Pancreas (tissue), 10 donors: ENCODE data around the gene TMC1. TPM values are rescaled to one million over a fixed set of nuclear protein-coding genes. Genes with fewer than 3 reads are reported as not detected.

Experiments
- ATAC-seq, 4 donors: fragments of 200-7000 bp; cut with Tn5 transposase; one replicate each; pipeline versions ENCODE4 v1.8.0 to v1.9.1; 2020; ENCODE audit warnings: mild to moderate bottlenecking in 4 of 4, moderate library complexity in 4 of 4
- DNase-seq, 6 donors: peaks; one replicate each; pipeline ENCODE4 v3.0.0-alpha.2; 2020
- FAIRE-seq: peaks from 2 replicates; lab custom pipeline; 2012; peaks lifted over from hg19 to GRCh38; lab: Jason Lieb, UNC
- H3K27ac ChIP-seq, 4 donors: fragments of 200-600 bp; sonication (generic); 1 replicate in 3 of 4; 2 replicates in 1 of 4; pipeline versions ENCODE4 v1.5.0 to v1.8.0; 2020
- H3K27me3 ChIP-seq, 4 donors: fragments of 200-600 bp; one replicate each; pipeline ENCODE4 v1.8.0; 2021
- H3K36me3 ChIP-seq, 3 donors: fragments of 200-600 bp; sonication (generic) in 1 of 3; one replicate each; pipeline versions ENCODE4 v1.5.0 to v1.8.0; 2020 to 2021
- H3K4me1 ChIP-seq, 3 donors: fragments of 200-600 bp; one replicate each; pipeline ENCODE4 v1.8.0; 2021
- H3K4me3 ChIP-seq, 4 donors: fragments of 200-600 bp; sonication (generic) in 2 of 4; one replicate each; pipeline versions ENCODE4 v1.5.0 to v1.8.0; 2020 to 2021
- H3K9me3 ChIP-seq, 4 donors: fragments of 200-600 bp; one replicate each; pipeline ENCODE4 v1.8.0; 2021
- WGBS, 2 donors: extraction: QIAGEN DNeasy Blood & Tissue Kit; methylation state at CpG; one replicate each; pipeline ENCODE4 v1.1.7; 2013; 5-methylcytosine and 5-hydroxymethylcytosine counted together
- intact Hi-C, 3 donors: fragments of 100-400 bp; cut with DNase I; formaldehyde crosslinking; loops; one replicate each; pipeline versions ENCODE4 v1.11.1 to v1.14.2; 2022
- polyA plus RNA-seq, 2 donors: library from polyadenylated mRNA; stranded (reverse); fragments of 200-250 nt; gene quantifications; one replicate each; pipeline ENCODE4 v1.2.3, GENCODE V29; 2013
- total RNA-seq, 6 donors: library from RNA; stranded (reverse); fragmentation: NEBNext Ultra II Directional in 4 of 6; extraction: Animal tissue kit (Norgen Biotek cat#: 25700) in 4 of 6; gene quantifications; one replicate each; pipeline versions ENCODE4 v1.2.1 to v1.2.4, GENCODE V29; 2021 to 2023
- TF ChIP-seq, protein P1 (sequence below), 4 donors: fragments of 200-600 bp; sonication (generic) in 3 of 4; IDR thresholded peaks; one replicate each; pipeline versions ENCODE4 v1.5.0 to v1.8.0; 2021; ENCODE audit warnings: antibody characterized with exemption in 4 of 4
- donor health status: healthy with polysubstance abuse.
- donor health status: DM: no; HTN: no; CAD: no; lungs with moderate emphysema.
- donor health status: DM: no; HTN: no; CAD: no.
- donor health status: control.
- donor health status: control.
- donor health status: Bipolar disorder and iron deficiency.
- donor health status: DM: yes; HTN: yes; CAD: no.
- donor health status: DM: no; HTN: no; CAD: no.
- donor health status: DM: no; HTN: no; CAD: no.
- donor health status: DM: yes; HTN: yes; CAD: no.

The TMC1 gene
- total and polyA plus RNA-seq, 8 donors = not detected

GRCh38 chr9:72773570-72773969 lies 252.2 kb downstream of the TMC1 start:
- Histone ChIP-seq H3K4me3 (no peak overlapping the region), H3K36me3 (no peaks in the 10 kb centered on the region), H3K4me1 (no peaks in the 10 kb centered on the region), H3K27me3 (no peaks in the 10 kb centered on the region), H3K9me3 (no peaks in the 10 kb centered on the region), H3K27ac (no peak overlapping the region)
- intact Hi-C loops = no loop called here
- TF ChIP-seq, protein P1, sequence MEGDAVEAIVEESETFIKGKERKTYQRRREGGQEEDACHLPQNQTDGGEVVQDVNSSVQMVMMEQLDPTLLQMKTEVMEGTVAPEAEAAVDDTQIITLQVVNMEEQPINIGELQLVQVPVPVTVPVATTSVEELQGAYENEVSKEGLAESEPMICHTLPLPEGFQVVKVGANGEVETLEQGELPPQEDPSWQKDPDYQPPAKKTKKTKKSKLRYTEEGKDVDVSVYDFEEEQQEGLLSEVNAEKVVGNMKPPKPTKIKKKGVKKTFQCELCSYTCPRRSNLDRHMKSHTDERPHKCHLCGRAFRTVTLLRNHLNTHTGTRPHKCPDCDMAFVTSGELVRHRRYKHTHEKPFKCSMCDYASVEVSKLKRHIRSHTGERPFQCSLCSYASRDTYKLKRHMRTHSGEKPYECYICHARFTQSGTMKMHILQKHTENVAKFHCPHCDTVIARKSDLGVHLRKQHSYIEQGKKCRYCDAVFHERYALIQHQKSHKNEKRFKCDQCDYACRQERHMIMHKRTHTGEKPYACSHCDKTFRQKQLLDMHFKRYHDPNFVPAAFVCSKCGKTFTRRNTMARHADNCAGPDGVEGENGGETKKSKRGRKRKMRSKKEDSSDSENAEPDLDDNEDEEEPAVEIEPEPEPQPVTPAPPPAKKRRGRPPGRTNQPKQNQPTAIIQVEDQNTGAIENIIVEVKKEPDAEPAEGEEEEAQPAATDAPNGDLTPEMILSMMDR (IDR thresholded peaks at IDR 0.05) = no peak
- 54 to 62% methylated on average over 2 of the region's 2 CpGs for WGBS, 2 donors
- DNase-seq (no peak), ATAC-seq (no peak), FAIRE-seq (no peak)

DNA sequence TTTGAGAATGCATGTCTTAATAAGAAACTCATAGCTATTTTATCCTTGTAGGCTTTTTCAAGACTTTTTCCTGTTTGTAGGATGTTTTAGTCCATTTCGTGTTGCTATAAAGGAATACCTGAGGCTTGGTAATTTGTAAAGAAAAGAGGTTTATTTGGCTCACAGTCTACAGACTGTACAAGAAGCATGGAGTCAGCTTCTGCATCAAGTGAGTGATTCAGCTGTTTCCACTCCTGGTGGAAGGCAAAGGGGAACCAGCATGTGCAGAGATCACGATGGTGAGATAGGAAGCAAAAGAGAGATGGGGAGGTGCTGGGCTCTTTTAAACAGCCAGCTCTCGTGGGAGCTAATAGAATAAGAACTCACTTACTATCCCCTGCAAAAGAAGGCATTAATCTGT lies 254.2 kb downstream of the TMC1 start:
- Histone ChIP-seq H3K4me1 (no peaks in the 10 kb centered on the region), H3K36me3 (no peaks in the 10 kb centered on the region), H3K27ac (no peak overlapping the region), H3K27me3 (no peaks in the 10 kb centered on the region), H3K4me3 (no peak overlapping the region), H3K9me3 (no peaks in the 10 kb centered on the region)
- WGBS, 2 donors = 49 to 59% methylated on average over 3 of the region's 3 CpGs
- intact Hi-C loops = loop anchor here in 1 of 3 donors (5.0 kb wide), 1 partner anchor 538 kb away; no protein-coding TSS in a partner anchor
- DNase-seq (no peak), ATAC-seq (no peak), FAIRE-seq (no peak)
- TF ChIP-seq, protein P1 (IDR thresholded peaks at IDR 0.05) = no peak

DNA sequence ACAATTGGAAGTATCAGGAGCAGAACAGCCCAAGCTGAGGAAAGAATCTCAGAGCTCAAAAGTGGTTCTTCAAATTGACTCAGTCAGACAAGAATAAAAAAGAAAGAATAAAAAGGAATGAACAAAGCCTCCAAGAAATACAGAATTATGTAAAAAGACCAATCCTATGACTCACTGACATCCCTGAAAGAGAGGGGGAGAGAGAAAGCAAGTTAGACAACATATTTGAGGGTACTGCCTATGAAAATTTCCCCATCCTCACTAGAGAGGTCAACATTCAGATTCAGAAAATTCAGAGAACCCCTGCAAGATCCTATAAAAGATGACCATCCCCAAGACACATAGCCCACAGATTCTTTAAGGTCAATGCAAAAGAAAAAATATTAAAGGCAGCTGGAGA lies 258.2 kb downstream of the TMC1 start:
- Histone ChIP-seq H3K27me3 (no peaks in the 10 kb centered on the region), H3K4me3 (no peak overlapping the region), H3K36me3 (no peaks in the 10 kb centered on the region), H3K9me3 (no peaks in the 10 kb centered on the region), H3K4me1 (no peaks in the 10 kb centered on the region), H3K27ac (no peak overlapping the region)
- DNase-seq (no peak), FAIRE-seq (no peak), ATAC-seq (no peak)
- intact Hi-C loops = loop anchor here in 1 of 3 donors (5.0 kb wide), 1 partner anchor 542 kb away; no protein-coding TSS in a partner anchor
- TF ChIP-seq, protein P1 (IDR thresholded peaks at IDR 0.05) = no peak

DNA sequence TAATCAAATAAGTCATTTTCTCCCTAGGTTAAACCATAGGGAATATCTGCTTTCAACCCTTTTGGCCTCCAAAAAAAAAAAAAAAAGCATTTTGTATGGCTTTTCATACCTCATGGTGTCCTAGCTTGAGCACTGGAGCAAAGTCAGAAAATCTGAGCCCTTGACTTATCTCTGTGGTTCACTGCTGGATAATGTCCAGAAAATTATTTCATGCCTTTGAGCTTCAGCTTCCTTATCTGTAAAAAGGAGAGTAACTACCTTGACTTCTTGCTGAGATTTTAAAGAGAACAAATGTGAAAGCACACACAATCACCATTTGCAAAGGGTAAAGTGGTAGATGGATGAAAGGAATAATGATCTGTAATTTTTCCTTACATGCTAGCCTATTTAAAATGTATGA lies 265.5 kb downstream of the TMC1 start:
- H3K27ac ChIP-seq = no peak overlapping the region
- H3K4me1 ChIP-seq = no peaks in the 10 kb centered on the region
- no peaks in the 10 kb centered on the region for H3K36me3 ChIP-seq
- ATAC-seq = no peak
- TF ChIP-seq, protein P1 (IDR thresholded peaks at IDR 0.05) = no peak
- H3K9me3 ChIP-seq = no peaks in the 10 kb centered on the region
- H3K27me3 ChIP-seq = no peaks in the 10 kb centered on the region
- H3K4me3 ChIP-seq = no peak overlapping the region
- no peak for FAIRE-seq
- intact Hi-C loops = no loop called here
- no peak for DNase-seq

GRCh38 chr9:72788966-72789735 lies 267.7 kb downstream of the TMC1 start:
- Histone ChIP-seq H3K9me3 (no peaks in the 10 kb centered on the region), H3K4me3 (no peak overlapping the region), H3K4me1 (no peaks in the 10 kb centered on the region), H3K27me3 (no peaks in the 10 kb centered on the region), H3K36me3 (no peaks in the 10 kb centered on the region), H3K27ac (no peak overlapping the region)
- TF ChIP-seq, protein P1 (IDR thresholded peaks at IDR 0.05) = no peak
- DNase-seq = no peak
- intact Hi-C loops = no loop called here
- WGBS, 2 donors = 32 to 33% methylated on average over 5 of the region's 5 CpGs
- no peak for FAIRE-seq
- ATAC-seq = no peak
